Hindlimb muscle (tissue), 1 donor: ENCODE data around the gene ZNF793. TPM values are rescaled to one million over a fixed set of nuclear protein-coding genes. Genes with fewer than 3 reads are reported as not detected.
A peak's percentile ranks its signal among the peaks of the same experiment; 100 is the strongest.

Experiments used
- DNase-seq: peaks from one replicate; pipeline ENCODE4 v3.0.0-alpha.2; 2013
- polyA plus RNA-seq: library from polyadenylated mRNA; unstranded; fragments of 120-200 nt; gene quantifications from one replicate; pipeline ENCODE4 v1.2.1, GENCODE V29; 2013; ENCODE audit not compliant: insufficient read length

The ZNF793 gene
- 12.6 TPM for polyA plus RNA-seq

DNA sequence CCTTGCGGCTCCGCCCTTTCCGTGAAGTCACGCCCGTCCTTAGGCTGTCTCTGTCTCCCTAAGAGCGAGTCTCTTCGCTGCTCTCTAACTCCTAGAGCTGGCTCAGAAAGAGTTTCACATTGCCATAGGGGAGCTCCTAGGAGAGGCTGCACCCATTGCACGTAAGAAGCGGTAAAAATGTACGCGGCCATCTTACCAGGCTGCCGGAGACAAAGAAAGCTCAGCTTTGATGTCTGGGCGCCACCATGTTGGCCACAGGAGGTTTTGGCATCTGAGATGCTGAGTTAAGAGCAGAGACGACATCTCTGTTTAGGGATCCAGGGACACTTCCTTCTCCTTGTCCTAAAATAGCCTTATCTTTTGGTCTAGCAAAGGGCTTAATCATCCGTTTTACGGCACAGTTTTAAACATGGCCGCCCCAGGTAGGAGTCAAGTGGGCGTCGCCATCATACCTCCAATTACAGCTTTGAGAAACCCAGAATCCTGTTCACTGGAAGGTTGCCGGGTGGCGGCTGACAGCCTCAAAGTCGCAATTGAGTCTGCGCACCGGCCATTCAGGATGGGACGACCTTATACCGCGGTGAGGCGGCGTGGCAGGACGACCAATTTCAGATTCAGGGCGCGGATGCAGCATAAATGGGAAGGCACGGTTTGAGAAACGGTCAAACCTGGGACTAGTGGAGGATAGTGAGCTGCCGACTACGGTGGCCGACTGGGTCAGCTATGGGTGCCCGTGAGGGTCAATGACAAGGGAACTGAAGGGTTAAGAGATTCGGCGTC lies at the start of gene ZNF793:
Gene ZNF793 (plus strand): TSS at position 553 of the 780 bp plus-strand sequence. CDS start 16,501 bp downstream, outside the sequence.
- peak; percentile 81 for DNase-seq

DNA sequence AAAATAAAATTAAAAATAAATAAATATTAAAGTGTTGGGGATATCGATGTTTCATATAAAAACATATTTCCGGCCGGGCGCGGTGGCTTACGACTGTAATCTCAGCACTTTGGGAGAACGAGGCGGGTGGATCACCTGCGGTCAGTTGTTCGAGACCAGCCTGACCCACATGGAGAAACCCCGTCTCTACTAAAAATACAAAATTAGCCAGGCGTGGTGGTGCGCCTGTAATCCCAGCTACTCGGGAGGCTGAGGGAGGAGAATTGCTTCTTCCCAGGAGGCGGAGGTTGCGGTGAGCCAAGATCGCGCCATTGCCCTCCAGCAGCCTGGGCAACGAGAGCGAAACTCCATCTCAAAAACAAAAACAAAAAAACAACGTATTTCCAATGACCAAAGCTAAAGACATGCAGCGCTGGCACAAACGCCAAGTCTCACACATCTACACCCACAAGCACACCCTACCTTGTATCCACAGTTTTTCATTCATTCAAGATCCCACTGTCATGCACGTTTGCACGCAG lies 40.4 kb upstream of the ZNF793 start:
- DNase-seq: no peak

DNA sequence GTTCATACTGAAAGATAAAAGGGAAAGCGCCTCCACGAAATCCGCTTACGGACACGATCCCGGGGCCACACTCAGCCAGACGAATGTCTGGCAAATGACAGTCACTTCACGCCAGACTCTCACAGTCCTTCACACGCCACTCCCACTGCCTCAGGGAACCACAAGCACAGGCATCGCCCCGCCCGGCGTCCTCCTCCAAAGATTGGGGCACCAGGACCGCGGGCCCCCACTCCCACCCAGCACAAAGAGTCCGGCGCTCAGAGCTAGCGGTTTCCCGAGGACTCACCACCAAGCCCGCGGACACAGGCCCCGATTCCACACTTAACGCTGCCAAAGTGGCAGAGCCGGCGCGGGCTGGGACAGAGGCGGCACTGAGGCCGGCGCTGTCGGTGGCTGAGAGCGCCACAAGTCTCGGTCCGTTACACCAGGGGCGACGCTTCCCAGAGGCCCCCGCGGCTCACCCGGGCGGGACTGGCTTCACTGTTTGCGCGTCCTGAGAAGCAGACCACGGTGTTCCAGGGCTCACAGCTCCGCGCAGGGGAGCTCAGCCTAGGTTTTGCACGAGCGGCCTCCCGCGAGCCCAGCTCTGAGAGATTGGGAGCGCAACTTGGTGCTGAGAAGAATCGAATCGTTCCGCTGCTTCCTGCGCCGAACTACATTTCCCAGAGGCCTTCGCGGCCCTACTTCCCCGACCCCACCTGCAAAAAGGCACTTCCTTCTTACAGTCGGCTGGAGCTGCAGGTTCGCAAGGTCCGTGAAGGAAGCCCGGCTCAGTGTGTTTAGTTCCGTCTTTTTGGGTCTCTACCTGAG lies 39.7 kb upstream of the ZNF793 start, which contains the start of gene ZNF569:
Gene ZNF569 (minus strand): TSS at position 647 of the 810 bp plus-strand sequence. CDS start 22,523 bp downstream, outside the sequence.
- DNase-seq: peak; percentile 94

DNA sequence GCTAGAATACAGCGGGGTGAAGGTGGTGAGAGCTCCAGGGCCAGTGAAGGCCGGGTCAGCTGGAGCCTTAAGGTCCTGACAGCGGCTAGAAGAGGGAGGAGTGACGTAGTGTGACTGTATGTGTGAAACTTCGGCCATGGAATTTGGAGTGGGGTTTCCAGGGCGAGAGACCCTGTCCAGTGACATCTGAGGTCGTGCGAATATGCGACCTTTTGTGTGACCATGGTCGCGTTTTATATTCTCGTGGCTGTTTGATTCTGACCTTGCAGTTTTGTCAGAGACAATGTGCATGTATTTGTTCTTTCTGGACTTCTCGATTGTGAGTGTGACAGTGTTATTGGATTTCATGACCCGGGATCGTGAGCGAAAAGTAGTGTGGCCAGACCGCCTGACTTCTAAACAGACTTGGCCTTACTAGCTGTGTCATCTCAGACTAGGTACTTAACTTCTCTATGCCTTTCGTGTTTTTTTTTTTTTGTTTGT lies 39.1 kb upstream of the ZNF793 start:
- peak; percentile 0 for DNase-seq

DNA sequence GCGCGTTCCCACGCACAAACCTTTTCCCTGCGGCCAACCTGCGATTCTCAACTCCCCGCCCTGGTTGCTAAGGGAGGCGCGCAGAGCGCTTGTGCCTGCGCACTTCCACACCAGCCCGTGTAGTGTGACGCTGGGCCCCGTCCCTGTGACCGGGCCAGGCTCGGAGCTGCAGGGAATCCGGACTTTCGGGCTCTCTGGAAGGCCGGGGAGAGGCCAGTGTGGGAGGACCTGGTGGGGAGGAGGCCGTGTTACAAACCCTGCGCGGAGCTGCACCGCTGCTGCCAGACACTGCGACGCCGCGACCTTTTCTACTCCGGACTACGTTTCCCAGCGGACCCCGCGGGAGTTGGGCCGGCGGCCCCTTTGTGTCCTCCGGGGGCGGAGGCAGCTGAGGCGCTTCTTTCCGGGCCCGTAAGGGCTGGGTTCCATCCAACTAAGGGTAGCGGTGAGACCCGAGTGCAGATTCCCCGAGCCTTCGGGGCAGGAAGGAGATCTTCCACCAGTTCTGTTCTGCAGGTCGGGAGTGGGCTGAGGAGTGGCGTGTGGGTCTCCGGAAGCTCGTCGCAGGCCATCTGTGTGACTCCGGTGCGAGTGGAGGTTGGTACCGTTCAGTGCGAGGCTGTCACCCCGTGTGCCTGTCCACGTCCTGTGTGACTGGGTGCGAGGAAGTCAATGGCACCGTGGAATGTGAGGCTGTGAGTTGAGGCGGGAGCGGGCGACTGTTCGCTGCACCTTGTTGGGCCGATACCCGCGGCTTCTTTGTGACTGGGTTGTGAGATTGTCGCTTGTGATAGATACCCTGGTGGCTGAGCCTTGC lies 37.6 kb upstream of the ZNF793 start, which contains the start of gene ZNF570:
Gene ZNF570 (plus strand): TSS at position 396 of the 817 bp plus-strand sequence. CDS start 999 bp downstream, outside the sequence.
- DNase-seq: peak; percentile 93

DNA sequence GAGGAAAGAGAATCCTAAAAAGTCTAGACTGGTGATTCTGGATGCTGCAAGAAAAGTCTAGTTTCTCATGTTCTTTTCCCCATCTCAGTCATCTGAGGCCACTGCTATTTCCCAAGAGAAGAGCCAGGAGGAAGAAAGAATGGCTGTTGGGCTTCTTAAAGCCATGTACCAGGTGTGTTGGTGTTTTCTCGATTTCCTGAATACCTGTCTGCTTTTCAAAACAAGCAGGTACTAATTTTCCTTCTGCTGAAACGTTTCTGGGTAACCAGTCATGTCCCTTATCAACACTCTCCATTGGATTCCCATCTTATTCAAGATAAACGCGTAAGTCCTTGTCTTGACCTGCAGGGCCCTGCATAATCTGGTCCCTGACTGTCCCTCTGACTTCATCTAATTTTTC lies 36.5 kb upstream of the ZNF793 start:
- DNase-seq: no peak

DNA sequence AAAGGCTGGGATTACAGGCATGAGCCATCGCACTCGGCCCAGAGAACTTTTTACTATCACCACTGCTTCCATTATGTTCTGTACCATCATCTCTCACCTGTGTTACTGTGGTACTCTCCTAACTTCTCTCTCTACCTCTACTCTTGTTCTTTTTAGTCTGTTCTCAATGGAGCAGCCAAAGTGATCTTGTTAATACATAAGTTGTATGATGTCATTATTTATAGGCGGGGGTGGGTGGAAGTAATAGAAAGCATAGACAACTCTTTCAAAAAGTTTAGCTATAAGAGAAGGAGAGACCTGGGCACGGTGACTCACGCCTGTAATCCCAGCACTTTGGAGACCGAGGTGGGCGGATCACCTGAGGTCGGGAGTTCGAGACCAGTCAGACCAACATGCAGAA lies 34.6 kb upstream of the ZNF793 start:
- DNase-seq: no peak

DNA sequence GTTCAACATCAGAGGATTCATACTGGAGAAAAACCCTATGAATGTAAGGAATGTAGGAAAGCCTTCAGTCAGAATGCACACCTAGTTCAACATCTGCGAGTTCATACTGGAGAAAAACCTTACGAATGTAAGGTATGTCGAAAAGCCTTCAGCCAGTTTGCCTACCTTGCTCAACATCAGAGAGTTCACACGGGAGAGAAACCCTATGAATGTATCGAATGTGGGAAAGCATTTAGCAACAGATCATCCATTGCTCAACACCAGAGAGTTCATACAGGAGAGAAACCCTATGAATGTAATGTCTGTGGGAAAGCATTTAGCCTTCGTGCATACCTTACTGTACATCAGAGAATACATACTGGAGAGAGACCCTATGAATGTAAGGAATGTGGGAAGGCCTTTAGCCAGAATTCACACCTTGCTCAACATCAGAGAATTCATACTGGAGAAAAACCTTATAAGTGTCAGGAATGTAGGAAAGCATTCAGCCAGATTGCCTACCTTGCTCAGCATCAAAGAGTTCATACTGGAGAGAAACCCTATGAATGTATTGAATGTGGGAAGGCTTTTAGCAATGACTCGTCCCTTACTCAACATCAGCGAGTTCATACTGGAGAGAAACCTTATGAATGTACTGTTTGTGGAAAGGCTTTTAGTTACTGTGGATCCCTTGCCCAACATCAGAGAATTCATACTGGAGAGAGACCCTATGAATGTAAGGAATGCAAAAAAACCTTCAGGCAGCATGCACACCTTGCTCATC lies 22.2 kb upstream of the ZNF793 start:
- no peak for DNase-seq

DNA sequence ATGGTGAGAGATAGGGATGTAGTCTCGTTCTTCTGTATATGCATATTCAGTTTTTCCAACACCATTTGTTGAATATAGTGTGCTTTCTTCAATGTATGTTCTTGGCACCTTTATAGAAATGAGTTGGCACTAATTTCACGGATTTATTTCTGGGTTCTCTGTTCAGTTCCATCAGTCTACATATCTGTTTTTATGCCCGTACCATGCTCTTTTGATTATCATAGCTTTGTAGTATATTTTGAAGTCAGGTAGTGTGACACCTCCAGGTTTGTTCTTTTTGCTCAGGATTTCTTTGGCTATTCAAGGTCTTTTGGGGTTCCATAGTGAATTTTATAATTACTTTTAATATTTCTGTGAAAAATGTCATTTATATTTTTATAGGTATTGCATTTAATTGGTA lies 14.5 kb upstream of the ZNF793 start:
- DNase-seq: no peak

DNA sequence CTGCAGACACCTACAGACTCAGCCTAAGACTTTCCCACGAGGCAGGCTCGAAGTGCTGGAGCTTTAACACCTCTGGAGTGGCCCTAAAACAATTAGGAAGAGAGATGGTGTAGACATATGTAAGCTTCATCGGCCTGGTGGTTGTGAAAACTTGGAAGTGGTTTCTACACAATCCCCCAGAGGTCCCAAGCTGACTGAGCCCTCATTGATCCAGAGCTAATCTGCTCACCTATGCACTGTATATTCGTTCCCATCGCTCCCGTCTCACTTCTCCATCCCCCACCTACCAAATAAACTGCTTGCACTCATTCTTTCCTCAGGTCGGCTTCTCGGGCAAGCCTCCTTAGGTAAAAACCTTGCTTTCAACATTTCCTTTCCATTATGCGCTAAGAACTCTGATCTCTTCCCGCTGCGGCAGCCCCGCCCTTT lies 767 bp upstream of the ZNF793 start:
- DNase-seq: no peak

DNA sequence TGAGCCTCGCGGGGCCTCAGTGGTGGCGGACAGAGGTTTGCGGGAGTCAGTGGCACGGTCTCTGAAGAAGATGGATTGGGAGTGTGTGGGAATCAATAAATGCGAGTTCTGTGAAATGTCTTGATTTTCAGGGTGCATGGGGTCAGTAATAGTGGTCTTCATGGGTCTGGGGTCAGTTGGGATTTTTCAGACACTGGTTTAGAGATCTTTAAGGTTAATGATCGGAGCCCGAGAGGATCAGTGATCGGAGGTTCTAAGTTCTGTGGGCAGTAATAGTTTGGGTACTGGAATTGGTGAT lies 377 bp downstream of the ZNF793 start:
- DNase-seq: no peak

DNA sequence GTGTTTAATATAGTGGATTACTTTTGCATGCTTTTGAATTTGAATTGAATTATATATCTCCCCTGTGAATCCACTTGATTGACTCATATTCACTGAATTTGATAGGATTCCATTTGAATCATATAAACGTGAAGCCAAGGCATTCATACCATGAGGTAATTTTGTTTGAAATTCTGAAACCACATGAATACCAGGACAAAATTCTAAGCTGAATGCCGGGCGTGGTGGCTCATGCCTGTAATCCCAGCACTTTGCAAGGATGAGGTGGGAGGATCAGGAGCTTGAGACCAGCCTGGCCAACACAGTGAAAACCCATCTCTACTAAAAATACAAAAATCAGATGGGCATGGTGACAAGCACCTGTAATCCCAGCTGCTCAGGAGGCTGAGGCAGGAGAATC lies 4.4 kb downstream of the ZNF793 start:
- DNase-seq: no peak

DNA sequence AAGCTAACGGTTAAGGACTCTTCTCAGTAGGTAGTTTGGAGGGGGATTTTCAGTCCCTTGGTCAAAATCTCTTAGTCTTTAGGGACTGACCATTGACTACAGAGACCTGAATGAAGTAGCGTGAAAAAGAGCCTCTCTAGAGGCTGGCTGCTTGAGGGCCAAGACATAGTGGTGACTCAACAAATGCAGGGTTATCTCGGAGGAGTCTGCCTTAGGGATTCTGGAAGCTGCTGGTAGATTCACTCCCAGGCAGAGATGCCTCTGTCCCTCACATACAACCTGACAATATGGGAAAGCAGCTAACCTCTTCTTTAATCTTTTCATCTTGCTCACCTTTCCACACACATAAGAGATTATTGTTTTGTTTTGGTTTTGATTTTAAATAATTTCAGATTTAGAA lies 5.1 kb downstream of the ZNF793 start:
- DNase-seq: no peak

DNA sequence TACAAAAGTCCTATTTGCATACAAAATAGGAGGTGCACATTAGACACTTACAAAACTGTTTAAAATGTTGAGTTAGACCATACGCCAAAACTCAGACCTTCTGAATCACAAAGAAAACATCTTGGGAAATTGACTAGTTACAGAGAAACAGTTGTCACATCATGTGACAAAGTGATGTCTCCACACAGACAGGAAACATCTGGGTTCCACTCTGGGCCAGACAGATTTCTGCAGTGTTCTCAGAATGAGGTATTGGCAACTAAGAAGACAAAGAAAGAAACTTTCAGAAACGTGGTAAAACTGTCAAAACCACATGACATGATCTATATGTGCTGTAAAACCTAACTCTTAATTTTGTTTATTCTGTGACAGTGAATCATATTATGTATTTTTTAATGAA lies 6.7 kb downstream of the ZNF793 start:
- DNase-seq: no peak

DNA sequence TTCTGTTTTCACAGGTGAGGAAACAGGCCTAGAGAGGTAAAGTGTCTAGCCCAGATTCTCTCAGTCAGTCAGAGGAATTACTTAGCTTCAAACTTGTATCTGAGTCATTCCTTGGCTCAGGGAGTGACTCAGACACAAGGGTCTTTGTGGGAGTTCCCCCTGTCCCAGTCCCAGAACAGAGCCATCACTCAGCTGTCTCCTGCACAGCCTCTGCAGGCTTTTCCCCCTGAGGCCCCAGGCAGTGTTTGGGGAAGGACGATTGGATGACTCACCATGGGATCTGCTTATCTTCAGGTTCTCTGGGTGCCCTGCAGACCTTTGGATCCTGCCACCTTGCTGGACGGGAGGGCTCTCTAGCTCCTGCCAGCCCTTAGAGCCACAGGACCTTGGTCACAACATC lies 13.2 kb downstream of the ZNF793 start:
- no peak for DNase-seq

DNA sequence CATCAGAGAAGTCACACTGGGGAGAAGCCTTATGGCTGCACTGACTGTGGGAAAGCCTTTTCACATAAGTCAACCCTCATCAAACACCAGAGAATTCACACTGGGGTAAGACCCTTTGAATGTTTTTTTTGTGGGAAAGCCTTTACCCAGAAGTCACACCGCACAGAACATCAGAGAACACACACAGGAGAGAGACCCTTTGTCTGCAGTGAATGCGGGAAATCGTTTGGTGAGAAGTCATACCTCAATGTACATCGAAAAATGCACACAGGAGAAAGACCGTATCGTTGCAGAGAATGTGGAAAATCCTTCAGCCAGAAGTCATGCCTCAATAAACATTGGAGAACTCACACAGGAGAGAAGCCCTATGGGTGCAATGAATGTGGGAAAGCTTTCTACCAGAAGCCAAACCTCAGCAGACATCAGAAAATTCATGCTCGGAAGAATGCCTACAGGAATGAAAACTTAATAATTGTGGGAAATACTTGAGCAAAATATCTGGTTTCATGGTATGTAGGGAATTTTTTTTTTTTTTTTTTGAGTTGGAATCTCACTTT lies 30.7 kb downstream of the ZNF793 start:
- no peak for DNase-seq

DNA sequence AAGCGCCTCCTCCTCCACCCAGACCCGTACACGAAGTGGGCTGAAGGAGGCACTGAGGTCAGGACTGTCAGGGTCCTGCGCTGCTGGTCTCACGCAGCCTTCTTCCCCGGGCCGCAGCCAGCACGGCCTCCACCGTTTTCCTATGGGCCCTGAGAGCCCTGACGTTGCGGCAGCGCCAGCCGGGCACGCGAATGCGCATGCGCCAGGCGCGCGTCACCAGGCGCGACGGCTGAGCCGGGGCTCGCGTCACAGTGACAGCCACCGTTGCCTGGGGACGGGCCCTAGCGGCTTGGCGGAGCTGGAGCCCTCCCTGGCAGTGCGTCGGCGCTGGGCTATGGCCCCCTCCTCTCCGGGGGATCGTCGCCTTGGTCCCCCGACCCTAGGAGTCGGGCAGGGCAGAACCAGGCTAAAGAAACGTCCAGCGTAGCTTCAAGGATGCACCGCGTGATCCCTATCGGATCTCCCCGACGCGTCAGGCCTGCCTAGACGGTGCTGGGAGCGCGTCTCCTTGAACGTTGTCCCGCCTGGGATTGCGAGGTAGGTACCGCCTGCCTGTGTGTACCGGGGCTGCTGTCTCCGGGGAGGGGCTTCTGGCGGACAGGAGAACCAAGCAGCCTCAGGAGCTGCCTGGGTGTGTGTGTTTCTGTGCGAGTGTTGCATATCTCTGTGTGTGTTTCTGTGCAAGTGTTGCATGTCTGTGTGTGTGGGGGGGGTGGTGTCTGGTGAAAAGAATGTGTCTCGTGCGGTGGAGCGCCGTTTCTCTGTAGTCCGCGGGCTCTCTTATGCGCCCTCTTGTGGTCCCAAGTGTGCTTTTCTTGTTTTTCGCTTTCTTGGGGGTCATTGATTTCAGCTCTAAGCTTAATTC lies 44.6 kb downstream of the ZNF793 start:
- peak; percentile 62 for DNase-seq

DNA sequence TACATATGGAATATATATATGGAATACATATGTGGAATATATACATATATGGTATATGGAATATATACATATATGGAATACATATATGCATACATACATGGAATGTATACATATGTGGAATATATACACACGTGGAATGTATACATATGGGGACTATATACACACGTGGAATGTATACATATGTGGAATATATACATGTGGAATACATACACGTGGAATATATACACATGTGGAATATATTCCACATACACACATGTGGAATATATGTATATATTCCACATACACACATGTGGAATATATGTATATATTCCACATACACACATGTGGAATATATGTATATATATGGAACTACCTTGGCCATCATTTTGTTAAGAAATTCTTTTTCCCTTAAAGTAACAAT lies 56.8 kb downstream of the ZNF793 start:
- no peak for DNase-seq

DNA sequence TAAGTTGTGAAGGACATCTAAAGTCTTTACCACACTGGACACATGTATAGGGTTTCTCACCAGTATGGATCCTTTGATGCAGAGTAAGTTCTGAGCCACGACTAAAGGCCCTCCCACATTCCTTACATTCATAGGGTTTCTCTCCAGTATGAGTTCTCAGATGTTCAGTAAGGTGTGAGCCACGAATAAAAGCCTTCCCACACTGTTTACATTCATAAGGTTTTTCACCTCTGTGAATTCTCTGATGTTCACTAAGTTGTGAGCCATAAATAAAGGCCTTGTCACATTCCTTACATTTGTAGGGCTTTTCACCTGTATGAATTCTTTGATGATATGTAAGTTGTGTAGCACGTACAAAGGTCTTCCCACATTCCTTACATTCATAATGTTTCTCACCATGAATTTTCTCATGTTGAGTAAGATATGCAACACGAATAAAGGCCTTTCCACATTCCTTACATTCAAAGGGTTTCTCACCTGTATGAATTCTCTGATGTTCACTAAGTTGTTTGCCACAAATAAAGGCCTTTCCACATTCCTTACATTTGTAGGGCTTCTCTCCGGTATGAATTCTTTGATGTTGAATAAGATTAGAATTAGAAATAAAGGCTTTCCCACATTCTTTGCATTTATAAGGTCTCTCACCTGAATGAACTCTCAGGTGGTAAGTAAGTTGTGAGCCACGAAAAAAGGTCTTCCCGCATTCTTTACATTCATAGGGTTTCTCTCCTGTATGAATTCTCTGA lies 58.1 kb downstream of the ZNF793 start:
- DNase-seq: no peak

DNA sequence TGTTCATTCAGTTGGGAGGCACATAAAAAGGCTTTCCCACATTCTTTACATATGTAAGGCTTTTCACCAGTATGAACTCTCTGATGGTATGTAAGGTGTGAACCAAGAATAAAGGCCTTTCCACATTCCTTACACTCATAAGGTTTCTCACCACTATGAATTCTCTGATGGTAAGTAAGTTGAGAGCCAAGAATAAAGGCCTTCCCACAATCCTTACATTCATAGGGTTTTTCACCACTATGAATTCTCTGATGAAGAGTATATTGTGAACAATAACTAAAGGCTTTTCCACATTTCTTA lies 58.6 kb downstream of the ZNF793 start:
- no peak for DNase-seq
